CD4-positive, alpha-beta T cell treated with Interleukin-12 subunit alpha and Interleukin-12 subunit beta, for 1 hour (primary cell): ENCODE measurements around the gene TRPM5.
A peak's percentile ranks its signal among the peaks of the same experiment; 100 is the strongest.

Experiments used
- DNase-seq: peaks from one replicate; pipeline ENCODE4 v3.0.0-alpha.2; 2020

Gene TRPM5

DNA sequence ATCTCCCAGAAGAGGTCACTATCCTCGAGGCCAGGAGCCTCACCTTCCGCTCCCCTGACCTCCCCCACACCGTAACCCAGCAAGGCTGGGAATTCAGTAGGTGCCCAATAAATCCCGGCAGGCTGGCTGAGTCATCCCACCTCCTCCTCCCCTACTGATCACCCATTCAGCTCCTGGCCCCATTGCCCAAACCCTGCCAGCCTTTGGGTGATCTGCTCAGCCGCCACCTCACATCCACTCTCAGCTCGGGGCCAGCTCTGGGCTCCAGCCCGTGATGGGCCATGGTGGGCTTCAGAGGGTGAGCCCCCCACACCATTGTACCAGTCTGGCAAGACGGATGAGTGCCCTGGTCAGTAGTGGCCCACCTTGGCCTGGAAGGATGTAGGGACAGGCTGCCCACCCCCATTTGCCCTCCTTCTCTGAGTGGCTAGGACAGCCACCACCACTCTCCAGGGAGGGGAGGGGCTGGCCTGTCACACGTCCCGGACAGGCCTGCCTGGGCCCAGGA lies 8.2 kb downstream of the TRPM5 start:
- no peak for DNase-seq

DNA sequence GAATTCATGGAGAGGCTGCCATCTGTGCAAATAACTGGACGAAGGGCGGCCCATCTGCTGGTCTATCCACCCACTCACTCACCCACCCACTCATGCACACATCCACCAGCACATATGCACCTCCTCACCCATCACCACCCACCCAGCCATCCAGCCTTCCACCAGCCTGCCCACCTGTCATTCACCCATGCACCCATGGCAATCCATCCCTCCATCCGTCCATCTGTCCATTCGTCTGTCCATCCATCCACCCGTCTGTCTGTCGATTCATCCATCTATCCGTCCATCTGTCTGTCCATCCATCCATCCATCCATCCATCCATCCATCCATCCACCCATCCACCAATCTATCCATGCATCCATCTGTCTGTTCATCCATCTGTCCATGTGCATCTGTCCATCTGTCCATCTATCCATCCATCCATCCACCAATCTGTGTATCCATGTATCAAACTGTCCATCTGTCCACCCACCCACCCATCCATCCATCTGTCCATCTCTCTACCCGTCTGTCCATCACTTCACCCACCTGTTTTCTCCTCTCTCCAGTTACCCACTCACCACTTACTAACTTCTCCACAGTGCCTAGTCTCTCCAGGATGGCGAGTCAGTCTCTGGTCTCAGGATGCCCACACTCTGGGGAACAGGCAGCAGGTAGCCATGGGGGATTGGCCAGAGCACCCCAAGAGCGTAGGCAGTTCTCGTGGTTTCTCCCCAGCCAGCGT lies 8.9 kb downstream of the TRPM5 start:
- no peak for DNase-seq

DNA sequence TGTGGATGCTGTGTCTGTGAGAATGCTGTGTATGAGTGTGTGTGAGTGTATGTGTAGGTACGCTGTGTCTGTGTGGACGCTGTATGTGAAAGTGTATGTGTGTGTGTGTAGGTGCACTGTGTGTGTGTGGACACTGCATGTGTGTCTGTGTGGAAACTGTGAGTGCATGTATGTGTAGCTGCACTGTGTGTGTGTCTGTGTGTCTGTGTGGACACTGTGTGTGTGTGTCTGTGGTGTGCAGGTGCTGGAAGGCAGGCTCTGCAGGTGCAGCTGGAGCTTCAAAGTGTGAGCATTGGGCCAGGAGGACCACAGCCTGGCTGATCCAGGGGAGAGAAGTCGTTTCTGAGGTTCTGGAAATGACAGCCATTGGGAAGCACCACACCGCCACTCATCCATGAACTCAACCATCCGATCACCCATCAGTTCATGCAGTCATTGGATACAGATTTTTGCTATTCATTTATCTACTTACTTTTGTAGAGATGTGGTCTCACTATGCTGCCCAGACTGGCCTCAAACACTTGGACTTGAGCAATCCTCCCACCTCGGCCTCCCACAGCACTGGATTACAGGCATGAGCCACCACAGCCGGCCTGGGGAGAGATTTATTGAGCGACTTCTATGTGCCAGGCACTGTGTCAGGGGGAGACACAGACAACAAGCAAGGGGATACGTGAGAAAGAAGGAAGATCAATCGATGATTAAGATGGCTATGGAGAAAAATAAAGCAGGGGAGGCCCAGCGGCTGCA lies 9.6 kb downstream of the TRPM5 start:
- no peak for DNase-seq

DNA sequence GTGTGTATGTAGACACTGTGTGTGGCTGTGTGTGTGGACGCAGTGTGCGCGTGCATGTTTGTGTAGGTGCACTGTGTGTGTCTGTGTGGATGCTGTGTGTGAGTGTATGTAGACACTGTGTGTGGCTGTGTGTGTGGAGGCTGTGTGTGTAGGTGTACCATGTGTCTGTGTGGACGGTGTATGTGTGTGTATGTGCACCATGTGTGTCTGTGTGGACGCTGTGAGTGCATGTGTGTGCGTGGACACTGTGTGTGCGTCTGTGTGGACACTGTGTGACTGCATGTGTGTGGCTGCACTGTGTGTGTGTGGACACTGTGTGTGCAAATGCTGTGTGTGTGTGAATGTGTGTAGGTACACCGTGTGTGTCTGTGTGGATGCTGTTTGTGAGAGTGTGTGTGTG lies 10.3 kb downstream of the TRPM5 start:
- no peak for DNase-seq

DNA sequence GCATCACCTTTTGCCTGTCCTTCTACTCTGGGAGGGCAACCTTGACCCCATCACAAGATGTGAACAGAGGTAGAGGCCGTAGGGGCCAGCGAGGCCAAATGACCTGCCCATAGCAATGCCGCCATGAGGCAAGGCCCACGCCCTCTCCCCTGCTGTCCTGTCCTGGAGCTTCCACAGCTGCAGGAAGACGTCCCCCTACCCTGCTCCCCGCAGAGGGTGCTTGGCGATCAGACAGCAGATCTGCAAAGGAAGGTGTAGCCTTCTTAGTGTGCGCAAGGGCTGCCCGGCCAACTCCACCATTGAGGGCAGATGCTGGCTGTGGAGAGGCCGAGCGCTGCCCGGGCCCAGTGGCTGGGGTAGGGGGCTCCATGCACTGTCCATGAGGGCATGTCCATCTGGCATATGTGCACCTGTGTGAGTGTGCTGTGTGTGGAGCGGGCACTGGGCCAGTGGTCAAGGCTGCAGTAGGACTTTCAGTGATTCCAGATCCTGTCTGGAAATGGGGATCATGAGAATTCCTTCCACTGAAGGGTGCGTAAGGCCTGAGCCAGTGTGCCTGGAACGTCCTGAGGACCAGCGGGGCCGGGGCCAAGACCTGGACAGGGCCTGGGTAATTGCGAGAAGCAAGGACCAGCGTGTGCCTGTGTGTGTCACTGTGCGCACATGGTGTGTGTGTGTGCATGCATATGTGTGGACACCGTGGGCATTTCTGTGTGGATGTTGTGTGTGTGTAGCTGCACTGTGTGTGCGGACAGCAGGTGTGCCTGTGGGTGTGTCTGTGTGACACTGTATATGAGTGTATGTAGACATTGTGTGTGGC lies 11.0 kb downstream of the TRPM5 start:
- DNase-seq = no peak

DNA sequence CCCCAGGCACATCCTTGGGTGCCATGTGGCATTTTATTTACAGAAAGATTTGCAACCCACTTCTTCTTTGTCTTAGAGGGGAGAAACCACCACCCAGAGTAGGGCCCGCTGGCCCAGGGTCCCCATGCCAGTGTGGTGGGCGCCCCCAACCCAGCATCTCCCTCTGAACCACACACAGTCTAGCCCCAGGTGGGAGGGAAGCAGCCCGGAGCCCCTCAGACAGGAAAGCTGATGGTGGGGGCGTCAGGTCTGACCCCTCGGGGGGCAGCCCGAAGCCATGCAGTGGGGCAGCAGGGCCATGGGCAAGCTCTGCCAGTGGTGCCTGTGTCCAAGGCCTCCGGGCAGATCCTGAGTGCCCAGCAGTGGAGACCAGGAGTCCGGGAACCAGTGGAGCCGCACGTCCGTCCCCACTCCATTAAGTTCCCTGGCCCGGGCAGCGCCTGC lies 11.7 kb downstream of the TRPM5 start:
- DNase-seq = no peak

DNA sequence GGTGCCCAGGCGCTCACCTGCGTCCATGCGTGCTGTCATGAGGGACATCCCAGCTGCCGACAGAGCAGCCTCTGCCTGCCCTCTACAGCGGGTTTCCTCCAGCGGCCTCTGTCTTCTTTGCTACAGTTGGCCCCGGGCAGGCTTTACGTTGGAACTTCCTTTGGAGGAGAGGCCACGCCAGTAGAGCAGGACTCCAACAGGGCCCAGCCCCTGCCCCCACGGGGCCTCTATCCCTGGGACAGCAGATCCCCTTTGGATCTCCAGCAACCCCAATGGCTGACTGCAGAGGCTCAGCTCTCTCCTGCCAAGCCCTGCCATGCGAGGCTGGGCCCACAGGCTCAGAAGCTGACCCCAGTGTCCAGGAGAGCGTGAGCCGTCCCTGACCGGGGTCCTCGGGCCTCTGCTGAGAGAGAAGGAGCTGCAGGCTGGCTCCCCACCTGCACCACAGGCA lies 12.1 kb downstream of the TRPM5 start:
- no peak for DNase-seq

DNA sequence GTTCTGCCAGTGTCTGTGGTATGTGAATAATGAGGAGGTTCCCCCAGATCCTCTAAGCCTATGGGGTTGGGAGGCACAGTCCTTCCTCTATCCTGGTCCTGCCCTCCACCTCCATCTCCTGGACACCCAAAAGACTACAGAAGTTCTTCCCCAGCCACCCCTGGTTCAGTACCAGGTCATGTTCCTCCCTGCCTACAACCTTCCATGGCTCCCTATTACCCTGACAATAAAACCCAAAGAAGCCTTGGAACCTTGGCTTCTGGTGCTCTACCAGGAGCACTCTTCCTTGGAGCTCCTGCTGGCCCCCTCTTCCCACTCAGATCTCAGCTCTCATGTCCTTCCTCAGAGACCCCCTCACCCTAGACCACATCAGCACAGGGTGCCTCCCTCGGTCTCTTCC lies 12.9 kb downstream of the TRPM5 start:
- DNase-seq = no peak

DNA sequence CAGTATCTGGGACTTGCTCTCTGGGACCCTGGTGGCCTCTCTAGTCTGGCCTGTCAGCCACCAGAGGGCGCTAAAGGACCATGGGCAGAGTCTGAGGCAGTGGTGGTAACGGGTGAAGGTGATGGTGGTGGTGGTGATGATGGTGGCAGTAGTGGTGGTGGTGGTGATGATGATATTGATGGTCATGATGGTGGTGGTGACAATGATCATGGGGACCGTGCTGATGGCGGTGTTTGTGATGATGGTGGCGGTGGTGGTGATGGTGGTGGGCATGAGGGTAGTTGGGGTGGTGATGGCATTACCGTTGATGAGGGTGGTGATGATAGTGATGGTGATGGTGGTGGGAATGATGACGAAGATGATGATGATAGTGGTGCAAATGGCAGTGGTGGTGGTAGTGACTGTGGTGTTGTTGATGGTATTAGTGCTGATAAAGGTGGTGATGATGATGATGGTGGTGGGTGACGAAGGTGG lies 16.0 kb downstream of the TRPM5 start:
- DNase-seq = peak; percentile 87

DNA sequence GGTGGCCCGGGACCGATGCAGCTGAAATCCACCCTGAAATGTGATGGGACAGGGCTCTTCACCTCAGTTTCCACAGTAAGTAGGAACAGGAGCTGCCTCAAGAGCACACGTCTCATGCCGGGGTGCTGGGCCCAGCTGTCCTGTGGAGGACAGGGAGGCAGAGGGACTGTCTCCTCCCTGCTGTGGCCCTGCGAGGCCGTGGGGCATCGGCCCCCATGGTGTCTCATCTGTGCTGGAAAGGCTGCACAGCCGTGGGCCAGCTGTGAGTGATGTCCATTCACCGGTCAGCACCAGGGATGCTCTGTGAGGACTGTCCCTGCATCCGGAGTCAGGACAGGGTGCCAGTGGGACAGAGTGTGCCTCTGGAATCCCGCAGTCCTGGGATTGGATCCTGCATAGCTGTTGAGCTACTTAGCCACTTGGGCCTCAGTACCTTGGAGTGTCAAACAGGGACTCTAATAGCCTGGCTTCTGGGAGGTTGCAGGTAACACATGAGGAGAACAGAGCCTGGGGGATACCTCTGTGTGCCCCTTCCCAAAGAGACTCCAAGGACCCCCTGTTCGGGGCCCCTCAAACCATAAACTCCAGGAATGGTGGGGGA lies 16.5 kb downstream of the TRPM5 start:
- no peak for DNase-seq

DNA sequence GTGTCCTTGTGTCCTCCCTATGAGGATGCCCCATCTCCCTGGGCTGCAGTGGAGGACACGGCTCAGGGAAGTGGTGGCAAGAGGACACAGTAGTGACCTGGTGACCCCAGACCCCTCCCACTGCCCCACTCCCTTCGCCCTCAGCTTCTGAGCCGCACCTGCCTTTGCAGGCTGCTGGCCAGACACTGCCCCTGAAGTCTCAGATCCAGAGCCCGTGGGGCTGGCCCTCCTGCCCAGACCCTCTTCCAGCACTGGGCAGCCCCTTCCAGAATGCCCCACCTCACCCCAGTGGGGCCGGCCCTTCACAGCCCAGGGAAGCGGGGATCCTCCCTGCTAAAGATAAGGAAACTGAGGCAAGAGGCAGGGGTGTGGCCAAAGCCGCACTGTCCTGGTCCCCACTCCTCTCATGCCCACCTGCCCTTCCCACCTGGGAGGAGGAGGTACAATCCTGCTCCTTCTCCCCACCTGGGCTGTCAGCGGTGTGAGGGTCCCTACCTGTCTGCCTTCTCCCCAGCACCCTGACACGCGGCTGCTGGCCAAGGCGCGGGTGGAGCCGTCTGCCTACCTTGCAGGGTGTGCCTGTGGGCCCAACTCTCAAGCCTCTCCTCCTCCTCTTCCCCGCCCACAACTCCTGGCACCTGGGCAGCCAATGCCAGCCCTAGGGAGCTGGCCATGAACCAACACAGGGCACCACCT lies 17.3 kb downstream of the TRPM5 start:
- DNase-seq = no peak

DNA sequence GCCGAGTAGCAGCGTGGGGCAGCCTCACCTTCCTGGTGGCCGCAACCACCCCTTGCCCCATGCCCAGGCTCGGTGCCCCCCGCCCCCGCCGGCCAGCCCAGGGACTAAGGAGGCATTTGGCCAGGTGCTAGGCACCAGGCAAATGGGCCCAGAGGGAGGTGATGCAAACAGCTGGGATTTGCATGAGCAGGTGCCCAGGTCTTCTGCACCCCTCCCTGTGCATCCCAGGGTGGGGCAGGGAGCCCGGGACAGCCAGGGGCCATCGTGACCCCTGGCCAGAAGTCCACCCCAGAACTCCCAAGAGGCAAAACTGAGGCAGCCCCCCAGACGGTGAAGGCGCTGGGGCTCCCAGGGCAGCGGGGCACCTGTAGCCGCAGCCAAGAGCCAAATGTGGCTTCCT lies 18.1 kb downstream of the TRPM5 start:
- DNase-seq = no peak

DNA sequence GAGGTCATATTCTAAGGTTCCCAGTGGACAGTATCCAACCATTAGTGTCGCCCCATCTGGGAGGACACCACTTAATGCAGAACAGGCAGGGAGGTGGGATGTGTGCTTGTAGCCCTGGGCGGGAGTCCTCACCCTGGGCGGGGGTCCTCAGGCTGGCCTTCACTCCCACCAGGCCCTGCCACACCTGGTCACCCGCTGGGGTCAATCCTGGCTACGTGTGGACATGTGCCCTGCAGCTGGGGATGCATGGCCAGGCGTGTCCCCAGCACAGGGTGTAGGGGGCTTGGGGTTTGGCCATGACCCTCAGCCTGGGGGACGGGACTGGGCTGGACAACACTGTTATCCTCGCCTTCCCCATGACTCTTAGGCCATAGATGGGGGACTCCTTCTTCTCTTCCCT lies 18.8 kb downstream of the TRPM5 start:
- no peak for DNase-seq

DNA sequence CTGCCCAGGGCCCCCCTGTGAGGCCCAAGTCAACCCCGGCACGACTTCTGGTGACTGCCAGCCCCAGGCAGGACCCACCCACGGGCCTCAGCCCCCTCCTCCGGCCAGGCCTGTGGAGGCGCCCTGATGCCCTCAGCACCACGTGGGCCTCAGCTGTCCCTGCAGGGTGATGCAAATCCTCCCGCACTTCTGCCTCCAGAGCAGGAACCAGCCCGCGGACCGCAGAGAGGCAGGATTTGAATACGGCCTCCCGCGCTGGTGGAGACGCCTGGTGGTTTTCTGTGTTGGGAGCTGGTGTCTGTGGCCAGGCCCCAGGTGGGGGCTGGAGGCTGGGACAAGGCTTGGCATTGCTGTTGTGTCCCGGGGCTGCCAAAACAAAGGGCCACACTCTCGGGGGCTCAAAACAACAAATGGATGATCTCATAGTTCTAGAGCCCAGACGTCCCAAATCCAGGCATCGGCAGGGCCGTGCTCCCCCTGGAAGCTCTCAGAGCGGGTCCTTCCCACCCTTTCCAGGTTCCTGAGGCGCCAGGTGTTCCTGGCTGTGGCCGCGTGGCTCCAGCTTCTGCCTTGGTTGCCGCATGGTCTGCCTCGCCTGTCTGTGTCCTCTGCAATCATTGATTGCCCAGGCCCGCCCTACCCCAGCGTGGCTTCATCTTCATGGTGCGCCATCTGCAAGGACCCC lies 19.4 kb downstream of the TRPM5 start:
- DNase-seq = no peak

DNA sequence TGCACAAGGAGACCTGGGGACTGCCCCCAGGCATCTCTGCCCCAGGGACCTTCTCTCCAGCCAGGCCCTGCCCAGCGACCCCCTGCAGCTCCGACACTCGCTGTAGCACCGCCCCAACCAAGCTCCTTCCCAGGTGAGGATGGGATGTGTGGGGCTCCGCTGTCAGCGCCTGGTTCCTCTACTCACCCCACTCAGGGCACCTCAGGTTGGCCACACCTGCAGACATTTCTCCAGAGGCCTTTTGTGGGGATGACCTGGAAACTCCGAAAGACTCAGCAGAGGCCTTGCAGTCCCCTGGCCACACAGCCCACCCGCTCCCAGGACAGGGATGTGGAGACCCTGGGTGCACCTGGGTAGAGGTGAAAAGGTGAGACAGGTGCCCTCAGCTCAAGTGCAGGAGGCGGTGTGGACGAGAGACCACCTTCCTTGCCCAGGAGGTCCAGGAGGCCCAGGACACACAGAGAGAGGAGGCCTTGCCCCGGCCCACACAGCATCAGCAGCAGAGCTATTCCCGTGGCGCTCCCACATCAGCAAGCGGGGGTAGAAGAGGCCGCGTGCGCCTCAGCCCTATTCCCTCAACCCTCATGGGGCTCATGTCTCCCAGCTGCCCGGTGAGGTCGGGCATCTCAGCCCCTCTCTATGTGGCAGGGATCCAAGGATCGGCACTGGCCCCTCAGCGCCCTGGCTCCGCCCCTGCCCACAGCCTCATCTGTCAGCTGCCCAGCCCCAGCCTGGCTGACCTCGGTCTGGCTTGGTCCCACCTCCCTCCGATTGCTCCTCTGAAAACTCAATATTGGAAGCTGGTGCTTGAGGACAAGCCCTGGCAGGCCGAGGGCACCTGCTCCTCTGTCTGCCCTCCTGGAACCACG lies 20.9 kb downstream of the TRPM5 start:
- no peak for DNase-seq

DNA sequence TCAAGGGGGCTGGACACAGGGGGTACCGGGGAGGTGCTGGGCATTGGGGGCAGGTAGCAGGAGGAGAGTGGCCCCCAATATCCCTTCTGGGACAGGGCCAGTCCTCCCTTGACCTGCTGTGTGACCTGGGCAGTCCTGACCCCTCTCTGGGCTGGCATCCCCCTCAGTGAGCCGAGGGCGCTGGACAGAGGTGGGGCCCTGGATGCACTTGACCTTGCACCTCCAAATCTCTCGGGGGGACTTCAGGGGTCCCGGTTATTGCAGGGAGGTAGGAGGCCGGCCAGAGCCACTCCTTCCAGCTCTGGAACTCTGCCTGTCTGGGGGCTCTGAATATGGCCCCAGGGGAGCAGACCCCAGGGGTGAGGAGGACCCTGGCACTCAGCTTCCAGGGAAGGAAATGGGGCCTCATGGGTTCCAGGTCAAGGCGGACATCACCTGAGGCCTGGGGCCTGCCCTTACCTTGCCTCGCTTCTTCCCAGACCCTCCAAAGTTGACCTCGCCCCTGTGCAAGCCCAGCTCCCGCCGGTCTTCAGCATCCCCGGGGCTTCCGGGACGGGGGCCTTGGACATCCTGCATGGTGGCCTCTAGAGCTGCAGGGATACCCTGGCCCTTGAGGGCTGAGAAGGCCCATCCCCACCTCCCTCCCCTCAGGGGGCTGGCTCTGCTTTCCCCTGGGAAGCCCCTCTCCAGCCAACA lies 21.7 kb downstream of the TRPM5 start:
- no peak for DNase-seq

DNA sequence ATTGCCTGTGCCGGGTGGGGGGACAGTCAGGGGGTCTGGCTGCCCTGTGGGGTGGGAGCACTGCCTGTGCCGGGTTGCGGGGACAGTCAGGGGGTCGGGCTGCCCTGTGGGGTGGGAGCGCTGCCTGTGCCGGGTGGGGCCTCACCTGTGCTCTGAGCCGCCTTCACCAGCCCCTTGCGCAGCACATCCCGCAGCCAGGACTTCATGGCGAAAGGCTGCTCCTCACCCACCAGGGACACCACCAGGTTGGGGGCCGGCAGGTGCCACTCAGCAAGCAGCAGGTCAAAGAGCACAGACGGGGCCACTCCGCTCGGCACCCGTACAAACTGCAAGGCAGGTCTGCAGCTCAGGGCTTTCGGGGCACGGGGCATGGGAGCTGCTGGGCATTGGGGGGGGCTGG lies 22.3 kb downstream of the TRPM5 start:
- no peak for DNase-seq

DNA sequence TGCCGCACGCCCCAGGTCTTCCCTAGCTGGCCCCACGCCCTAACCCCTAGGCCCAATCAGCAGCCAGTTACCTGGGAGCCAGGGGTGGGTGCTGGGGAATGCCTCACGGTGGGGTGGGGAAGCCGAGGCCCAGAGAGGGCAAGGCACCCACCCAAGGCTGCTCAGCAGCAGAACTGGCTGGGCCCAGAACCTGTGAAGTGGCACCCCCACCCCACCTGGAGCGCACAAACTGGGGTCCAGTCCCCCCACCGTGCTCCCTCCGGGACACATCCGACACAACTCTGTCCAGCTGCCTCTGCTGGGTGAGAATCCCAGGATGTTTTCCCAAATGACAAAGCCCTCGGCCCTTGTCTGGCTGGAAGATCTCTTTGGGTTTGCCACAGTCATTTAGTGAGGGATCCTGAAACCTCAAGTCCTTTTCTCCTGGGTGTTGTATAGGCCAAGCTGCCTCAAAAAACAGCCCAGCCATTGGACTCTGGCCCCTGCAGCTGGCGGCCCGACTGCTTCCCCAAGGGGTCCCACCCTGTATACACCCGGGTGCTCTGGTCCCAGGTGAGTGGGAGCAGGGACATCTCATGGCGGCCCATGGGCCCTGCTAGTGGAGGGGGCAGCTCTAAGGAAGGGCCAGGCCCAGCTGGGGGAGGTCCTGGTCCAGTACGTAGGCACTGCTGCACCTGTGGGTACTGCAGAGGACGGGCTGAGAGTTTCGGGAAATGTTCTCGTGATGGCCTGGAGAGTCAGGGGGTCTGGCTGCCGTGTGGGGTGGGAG lies 22.9 kb downstream of the TRPM5 start:
- DNase-seq = no peak
